GM12864 (cell line): Measurements from ENCODE around the gene OR4N2.
"Not testable (repeated sequence)": the region's sequence is repeated elsewhere in the genome, so short reads cannot be mapped to it uniquely, and the experiment has no call there.

Source experiments
- DNase-seq: peaks from one replicate; pipeline ENCODE4 v3.0.0-alpha.2; 2011; ENCODE audit warnings: low read depth
- H3K4me3 ChIP-seq: 2 replicates; pipeline ENCODE4 v1.5.1; 2011; ENCODE audit warnings: mild to moderate bottlenecking, low read depth, low read length, control low read depth
- TF ChIP-seq, protein P1 (sequence below): IDR thresholded peaks from 2 replicates; pipeline ENCODE4 v1.5.1; 2011; ENCODE audit warnings: low read depth, mild to moderate bottlenecking, moderate library complexity, low read length, control low read depth, inconsistent platforms; ENCODE audit errors: missing control alignments

The OR4N2 gene

DNA sequence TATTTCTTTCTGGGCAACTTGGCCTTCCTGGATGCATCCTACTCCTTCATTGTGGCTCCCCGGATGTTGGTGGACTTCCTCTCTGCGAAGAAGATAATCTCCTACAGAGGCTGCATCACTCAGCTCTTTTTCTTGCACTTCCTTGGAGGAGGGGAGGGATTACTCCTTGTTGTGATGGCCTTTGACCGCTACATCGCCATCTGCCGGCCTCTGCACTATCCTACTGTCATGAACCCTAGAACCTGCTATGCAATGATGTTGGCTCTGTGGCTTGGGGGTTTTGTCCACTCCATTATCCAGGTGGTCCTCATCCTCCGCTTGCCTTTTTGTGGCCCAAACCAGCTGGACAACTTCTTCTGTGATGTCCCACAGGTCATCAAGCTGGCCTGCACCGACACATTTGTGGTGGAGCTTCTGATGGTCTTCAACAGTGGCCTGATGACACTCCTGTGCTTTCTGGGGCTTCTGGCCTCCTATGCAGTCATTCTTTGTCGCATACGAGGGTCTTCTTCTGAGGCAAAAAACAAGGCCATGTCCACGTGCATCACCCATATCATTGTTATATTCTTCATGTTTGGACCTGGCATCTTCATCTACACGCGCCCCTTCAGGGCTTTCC is 24.2 kb downstream of the OR4N2 start:
- H3K4me3 ChIP-seq, DNase-seq: not testable (repeated sequence)
- TF ChIP-seq, protein P1, sequence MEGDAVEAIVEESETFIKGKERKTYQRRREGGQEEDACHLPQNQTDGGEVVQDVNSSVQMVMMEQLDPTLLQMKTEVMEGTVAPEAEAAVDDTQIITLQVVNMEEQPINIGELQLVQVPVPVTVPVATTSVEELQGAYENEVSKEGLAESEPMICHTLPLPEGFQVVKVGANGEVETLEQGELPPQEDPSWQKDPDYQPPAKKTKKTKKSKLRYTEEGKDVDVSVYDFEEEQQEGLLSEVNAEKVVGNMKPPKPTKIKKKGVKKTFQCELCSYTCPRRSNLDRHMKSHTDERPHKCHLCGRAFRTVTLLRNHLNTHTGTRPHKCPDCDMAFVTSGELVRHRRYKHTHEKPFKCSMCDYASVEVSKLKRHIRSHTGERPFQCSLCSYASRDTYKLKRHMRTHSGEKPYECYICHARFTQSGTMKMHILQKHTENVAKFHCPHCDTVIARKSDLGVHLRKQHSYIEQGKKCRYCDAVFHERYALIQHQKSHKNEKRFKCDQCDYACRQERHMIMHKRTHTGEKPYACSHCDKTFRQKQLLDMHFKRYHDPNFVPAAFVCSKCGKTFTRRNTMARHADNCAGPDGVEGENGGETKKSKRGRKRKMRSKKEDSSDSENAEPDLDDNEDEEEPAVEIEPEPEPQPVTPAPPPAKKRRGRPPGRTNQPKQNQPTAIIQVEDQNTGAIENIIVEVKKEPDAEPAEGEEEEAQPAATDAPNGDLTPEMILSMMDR: peak; percentile 17

DNA sequence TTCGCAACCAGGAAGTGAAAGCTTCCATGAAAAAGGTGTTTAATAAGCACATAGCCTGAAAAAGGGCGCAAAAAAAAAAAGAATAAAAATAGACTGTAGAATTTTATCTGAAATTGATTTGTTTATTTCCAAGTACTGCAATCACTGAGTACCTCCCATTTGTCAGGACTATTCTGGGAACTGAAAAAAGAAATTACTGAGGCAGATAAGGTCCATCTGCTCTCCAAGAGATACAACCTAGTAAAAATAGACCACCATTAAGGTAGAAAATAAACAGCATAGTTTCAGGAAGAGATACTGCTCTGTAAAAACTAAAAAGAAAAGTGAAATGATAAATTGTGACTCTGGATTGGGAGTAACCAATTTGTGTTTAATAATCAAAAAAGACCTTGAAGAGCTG is 24.7 kb downstream of the OR4N2 start:
- TF ChIP-seq, protein P1: no peak
- H3K4me3 ChIP-seq: no peak overlapping the region
- DNase-seq: no peak

DNA sequence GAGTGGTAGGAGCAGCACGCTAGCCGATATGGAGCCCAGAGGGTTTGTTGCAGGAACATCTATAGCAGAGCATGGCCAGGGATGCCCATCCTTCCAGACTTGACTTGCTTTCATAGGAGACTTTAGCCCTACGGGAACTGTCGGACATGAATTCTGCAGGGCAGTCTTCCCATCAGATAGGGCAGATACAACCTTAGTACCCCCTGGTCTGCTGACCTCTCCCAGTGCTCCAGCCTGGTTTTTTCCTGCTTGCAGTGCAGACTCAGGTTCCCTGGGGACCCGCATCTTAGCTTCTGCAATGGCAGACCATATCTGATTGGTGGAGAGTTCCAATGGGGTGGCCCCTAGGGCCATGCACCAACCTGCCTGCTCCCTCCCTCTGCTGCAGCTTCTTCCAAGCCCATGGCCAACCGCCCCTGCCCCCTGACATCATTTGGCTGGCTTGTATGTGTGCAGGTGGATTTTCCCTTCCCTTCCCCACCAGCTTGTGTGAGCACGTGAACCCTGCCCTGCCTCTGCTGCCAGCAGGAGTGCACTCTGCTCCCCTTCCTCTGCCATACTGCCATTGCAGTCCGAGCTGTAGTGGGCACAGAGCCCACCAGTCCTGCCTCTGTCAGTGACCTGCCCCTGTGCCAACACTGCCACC is 30.8 kb downstream of the OR4N2 start:
- not testable (repeated sequence) for H3K4me3 ChIP-seq, DNase-seq

DNA sequence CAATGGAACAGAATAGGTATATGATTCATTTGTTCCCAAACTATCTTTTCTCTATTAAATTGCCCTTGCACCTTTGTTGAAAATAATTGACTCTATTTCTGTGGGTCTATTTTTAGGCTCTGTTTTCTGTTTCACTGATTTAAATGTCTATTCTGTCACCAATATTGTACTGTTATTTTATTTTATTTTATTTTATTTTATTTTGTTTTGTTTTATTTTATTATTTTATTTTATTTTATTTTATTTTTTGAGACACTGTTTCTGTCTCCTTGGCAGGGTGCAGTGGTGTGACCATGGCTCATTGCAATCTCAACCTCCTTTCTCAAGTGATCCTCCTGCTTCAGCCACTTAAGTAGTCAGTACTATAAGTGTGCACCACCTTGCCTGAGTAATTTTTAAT is 34.9 kb downstream of the OR4N2 start:
- no peak overlapping the region for H3K4me3 ChIP-seq
- DNase-seq: no peak
- TF ChIP-seq, protein P1: no peak

DNA sequence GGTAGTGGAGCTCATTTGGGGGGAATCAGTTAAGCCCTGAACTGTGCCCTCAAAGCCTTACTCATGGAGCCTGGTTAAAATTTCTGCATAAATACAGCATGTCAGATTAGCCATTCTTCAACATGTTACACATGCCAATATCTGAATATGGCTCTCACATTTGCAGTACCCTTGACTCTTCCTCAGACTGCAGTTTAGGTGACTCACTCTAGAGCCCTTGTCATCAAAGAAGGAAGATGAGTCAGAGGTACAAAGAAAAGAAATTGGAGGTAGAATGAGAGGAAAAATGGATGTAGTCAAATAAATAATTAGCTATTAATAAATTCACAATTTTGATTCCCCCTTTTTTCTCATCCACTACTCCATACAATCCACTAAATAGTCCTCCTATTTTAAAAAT is 47.8 kb downstream of the OR4N2 start:
- TF ChIP-seq, protein P1: no peak
- no peak for DNase-seq
- H3K4me3 ChIP-seq: no peak overlapping the region

DNA sequence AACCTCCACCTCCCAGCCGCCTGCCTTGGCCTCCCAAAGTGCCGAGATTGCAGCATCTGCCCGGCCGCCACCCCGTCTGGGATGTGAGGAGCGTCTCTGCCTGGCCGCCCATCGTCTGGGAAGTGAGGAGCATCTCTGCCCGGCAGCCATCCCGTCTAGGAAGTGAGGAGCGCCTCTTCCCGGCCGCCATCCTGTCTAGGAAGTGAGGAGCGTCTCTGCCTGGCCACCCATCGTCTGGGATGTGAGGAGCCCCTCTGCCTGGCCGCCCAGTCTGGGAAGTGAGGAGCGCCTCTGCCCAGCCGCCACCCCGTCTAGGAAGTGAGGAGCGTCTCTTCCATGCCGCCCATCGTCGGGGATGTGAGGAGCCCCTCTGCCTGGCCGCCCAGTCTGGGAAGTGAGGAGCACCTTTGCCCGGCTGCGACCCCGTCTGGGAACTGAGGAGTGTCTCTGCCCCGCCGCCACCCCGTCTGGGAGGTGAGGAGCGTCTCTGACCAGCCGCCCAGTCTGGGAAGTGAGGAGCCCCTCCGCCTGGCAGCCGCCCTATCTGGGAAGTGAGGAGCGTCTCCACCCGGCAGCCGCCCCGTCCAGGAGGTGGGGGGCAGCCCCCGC is 62.6 kb downstream of the OR4N2 start:
- DNase-seq, H3K4me3 ChIP-seq: not testable (repeated sequence)

DNA sequence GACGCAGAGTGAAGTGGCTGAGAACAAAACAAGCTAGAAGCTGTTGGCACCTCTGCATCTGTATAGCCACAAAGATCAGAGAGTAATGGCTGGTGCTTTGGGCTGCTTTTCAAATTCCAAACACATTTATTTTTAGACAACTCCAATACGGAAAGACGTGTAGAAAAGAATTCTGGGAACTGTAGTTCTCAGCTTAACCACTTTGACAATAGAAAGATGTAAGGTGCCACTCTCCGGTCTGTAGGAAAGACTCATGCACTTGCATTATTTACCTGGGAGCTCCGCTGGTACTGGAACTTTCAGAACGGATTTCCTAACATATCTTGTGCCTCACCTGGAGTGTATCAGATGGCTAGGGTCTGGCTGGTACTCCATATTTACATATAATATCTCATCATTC is 69.6 kb downstream of the OR4N2 start:
- DNase-seq: no peak
- TF ChIP-seq, protein P1: no peak
- no peak overlapping the region for H3K4me3 ChIP-seq

DNA sequence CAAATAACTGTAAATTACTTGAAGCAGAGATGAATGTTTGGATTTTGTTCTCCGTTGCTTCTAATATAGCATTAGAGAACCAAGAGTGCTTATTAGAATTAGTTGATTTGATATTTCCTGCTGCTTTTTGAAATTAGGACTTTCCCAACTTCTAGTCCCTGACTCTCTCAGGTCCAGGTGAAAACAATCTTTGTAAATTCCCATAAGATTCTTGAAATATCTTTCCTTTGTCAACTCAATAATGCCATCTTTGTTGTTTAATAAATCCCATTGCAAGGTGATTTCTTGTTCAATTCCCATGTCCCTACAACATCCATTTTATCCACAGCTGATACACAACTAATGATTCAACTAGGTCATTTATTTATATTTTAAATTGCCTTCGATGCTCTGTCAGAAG is 71.3 kb downstream of the OR4N2 start, which contains the start of gene OR4K2:
Gene OR4K2 (plus strand): TSS at position 301 of the 400 bp plus-strand sequence. CDS start 1,126 bp downstream, outside the sequence.
- H3K4me3 ChIP-seq: no peak within 1 kb of the TSS
- DNase-seq: no peak
- TF ChIP-seq, protein P1: no peak
